NCI-H1417 (cell line): Measurements from ENCODE around the gene FADS6.

Source experiments
- DNase-seq, 3 experiments: peaks; one replicate each; lab custom pipeline; 2025; lab: John Stamatoyannopoulos, UW

Gene FADS6

DNA sequence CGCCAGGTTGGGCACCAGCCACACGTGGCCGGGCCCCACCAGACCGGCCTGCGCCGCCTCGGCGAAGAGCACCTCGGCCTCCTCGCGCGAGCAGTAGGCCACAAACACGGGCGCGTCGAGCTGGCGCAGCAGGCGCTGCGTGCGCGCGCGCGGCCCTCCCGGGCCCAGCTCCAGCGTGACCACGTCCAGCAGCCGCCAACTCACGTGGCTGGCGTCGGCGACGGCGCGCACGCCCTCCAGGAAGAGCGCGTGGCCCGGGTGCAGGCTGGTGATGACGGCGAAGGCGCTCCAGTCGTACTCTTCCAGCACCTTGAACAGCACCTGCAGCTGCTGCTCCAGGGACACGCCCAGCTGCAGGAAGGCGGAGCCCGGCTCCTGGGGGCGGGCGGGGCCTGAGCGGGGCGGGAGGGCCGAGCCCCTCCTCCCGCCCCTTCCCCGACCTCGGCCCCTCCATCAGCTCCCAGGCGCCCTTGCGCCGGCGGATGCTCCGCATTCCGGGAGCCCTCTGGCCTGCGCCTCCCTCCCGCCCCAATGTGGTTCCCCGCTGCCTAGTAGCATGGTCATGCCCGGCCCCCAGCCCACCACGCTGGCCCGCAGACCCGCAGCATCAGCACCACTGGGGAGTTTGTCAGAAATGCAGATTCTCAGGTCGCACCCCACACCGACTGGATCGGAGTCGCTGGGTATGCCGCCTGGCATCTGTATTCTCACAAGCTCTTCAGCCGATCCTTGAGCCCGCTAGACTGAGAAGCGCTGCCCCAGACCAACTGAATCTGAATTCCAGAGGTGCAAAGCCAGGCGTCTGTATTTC lies 41.0 kb downstream of the FADS6 start:
- DNase-seq: peak in 2 of 3 experiments; percentile 94 to 97

DNA sequence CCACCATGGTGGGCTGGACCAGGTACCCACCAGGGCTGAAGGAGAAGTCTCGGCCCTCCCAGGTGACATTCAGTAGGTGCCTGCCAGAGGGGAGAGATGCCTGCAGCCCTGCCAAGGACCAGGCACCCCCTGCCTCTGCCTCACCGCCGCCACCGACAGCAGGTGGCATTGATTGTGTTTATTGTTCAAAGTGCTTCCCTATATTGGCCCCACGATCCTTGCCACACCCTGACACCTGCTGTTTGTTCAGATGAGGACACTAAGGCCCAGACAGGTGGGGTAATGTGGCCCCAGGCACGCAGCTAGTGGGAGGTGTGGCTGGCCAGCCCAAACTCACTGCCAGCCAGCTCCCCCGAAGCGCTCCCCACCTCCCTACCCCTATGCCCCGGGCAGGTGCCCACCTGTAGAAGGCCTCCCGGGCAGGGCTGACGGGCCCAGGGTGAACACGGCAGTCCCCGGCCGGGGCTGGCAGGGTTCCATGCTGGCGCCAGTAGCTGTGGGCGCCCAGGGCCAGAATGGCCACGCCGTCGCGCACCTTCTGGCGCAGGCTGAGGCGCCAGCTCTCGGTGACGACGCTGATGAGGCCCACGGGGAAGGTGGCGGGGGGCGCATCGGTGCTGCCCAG lies 41.7 kb downstream of the FADS6 start:
- peak; percentile 56 to 87 (median 83) for DNase-seq

DNA sequence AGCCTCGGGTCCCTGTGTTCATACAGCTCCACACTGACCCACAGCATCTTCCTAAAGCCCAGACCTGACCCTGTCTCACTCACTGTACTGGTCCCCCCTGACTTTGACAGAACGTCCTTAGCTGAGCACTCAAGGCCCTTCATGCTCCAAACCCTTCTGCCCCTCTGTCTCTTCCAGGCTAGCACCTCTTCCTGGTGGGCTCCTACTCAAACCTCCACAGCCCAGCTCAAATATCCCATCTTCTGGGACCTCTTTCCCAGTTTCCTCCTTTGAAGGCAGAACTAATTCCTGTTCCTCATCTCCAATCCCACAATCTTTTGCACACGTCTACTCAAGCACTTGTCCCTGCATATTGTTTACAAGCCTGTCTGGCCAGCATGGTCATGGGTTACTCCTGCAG lies 42.5 kb downstream of the FADS6 start:
- peak in 1 of 3 experiments; percentile 47 for DNase-seq

DNA sequence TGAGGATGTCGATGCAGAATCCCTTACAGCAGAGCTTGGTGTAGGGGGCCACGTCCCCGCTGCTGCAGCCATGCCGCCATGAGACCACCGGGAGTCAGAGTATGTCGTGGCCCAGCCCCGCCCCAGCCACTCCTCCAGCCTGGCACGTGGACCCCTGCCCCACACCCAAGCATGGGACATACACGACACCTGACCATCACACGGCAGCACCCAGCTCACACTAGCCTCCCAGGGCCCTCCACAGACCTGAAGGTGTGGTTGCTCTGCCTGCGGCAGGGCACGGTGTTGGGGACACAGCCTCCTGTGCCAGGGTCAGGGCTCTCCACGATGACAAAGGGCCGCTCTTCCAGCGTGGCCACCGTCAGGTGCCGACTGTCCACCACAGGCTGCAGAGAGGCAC lies 43.1 kb downstream of the FADS6 start:
- no peak for DNase-seq

DNA sequence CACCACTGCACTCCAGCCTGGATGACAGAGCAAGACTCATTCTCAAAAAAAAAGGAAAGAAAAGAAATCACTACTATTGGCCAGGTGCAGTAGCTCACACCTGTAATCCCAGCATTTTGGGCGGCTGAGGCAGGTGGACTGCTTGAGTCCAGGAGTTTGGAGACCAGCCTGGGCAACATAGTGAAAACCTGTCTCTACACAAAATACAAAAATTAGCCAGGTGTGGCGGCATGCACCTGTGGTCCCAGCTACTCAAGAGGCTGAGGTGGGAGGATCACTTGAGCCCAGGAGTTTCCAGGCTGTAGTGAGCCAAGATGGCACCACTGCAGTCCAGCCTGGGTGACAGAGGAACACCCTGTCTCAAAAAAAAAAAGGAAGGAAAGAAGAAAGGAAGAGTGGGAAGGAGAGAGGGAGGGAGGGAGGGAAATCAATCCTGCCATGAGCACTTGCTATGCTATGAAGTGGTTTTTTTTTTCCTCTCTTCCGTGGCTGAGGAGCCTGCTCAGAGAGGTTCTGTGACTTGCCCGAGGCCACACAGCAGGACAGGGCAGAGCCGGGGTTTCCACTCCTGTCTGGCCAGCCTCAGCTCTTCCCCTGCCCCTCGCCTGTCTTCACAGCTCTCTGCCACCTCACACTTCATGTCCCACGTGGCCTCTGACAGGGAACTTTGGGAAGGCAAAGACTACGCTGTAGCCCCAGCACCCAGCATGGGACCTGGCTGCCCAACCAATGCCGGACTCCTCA lies 44.6 kb downstream of the FADS6 start:
- no peak for DNase-seq

DNA sequence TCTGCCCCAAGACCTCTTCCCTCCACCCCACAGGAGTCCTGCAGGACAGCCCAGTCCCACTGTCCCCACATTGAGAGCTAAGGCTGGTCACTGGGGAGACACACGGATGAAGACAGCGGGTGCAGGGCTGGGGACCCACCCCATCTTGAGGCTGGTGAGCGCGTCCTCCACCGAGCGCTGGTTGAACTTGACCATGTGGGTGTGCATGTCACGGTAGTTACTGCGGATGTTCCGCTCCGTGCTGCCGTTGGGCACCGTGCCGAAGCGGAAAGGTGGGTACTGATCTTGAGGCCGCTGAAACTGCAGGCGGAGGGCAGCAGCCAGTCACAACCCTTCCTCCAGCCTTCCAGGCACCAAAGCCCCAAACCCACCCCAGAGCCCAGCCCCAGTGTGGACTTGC lies 46.8 kb downstream of the FADS6 start:
- DNase-seq: no peak

DNA sequence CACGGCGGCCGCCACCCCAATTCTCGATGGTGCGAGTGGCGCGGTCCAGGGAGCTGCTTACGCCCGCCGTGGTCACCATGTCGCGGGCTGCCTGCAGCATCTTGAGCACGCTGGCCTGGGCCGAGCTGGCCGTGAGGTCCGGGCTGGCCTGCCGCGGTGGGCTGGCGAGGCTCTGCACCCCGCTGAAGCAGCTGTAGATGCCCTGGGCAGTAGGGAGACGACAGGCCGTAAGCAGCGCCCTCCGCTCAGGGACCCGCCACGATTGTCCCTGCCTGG lies 50.1 kb downstream of the FADS6 start:
- DNase-seq: no peak

DNA sequence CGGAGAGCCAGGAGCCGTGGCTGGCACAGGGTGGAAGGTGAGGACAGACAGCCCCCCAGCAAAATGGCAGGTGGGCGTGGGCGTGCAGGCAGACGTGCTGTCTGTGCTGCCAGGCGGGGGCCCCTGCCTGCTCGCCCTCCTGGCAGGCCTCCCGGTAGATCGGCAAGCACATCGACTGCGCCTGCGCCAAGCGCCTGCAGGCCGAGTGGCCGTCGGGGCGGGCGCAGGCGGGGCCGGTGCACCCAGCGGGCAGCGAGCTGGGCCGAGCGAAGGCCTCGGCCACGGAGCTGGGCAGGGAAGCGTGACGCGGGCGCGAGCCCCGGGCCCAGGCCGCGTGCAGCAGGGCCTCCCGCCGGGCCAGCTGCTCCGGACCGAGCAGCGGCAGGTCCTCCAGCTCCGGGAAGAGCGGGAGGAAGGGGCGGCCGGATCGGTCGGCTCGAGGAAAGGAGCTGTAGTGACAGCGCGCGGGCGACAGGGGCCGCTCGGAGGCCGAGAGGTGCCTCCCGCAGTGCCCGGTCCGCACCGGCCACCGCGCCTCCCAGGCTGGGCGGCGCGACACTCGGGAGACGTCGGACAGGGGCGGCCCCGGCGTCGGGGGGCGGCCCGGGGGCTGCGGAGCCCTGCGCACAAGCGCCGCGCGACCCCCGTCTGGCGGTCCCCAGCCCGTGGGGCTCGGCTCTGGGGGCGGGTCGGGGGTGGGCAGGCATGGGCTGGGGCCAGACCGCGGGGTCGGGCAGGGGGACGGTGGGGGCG lies 50.7 kb downstream of the FADS6 start:
- DNase-seq: peak in 2 of 3 experiments; percentile 9 to 50

DNA sequence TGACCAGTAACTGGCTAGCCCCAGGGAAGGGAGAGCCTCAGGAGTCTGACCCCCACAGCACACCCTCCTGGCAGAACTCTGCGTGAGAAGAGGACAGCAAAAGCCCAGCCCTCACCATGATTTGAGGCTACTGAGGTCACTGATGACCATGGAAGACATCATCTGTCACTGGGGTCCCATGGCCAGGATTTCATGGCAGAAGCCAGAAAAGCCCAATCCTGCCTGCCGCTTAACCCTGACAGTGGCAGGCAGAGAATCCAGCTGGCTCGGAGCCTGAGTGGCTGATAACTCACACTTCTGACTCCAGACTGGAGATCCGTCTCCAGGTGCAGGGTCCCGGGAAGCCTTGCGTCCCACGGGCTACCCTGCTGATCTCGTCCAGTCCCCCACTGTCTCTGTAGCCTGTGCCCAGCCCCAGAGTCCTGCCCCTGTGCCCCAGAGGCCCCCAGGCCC lies 51.3 kb downstream of the FADS6 start:
- DNase-seq: no peak

DNA sequence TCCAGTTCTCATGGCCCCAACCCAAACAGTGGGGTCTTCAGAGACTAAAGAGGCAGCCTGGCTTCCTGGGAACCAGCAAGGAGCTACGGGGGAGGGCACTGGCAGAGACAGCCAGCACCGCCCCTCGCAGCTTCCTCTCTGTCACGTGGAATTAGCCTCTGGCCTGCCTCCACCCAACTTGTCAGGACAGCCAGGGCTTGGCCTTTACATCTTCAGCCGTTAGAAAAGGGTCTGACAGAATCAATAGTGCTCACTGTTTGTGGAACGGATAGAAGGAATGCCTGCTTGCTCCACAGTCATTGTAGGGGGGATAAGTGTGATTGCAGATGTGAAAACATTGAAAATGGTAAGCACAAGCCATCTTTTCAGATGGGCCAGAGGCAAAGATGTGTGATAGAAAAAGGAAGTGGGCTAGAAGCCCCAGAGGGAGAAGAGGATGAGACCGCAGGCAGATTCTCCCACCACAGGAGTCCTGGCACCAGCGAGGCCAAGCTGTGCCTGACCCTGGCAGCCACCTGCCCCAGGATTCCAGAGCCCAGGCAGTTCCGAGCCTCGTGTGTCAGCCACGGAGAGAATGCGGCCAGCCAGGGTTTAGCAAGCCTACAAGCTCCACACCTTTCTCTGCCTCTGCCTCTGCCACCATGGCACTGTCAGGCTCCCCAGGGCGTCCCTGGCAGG lies 52.3 kb downstream of the FADS6 start:
- DNase-seq: no peak

DNA sequence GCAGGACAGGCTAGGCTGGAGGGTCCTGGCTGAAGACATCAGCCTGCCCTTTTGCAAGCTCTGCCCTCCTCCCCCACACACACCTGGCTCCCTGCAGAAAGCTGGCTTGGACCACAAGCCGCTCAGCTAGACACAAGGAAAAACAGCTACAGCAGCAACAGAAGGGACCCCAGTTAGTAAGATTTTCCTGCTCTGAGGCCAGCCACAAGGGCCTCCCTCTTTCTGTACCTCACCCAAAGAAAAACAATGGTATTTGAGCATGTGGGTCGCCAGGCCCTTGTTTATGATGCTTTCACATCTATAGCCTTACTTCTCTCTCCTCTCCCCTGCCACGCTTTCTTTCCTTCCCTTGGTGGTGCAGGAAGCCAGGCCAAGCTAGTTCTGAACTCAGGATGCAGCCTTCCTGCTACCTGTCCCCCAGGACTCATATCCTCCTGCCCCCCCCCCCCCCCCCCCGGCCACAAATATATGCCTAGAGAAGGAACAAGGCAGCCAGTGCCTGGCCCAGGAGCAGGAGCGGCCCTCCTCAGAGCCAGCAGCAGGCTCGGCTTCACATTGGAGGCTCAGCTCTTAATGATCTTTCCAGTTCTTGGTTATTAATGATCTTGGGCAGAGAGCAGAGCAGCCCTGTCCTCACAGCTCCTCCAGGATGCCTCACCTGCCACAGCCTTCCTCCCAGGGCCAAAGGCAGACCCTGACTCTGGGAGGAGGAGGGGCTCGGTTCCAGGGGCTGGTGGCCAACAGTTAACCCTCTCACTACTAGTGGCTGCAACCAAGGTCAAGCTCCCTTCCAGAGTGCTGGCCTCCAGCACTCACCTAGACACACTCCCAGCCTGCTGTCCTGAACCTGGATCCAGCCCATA lies 53.2 kb downstream of the FADS6 start:
- DNase-seq: no peak

DNA sequence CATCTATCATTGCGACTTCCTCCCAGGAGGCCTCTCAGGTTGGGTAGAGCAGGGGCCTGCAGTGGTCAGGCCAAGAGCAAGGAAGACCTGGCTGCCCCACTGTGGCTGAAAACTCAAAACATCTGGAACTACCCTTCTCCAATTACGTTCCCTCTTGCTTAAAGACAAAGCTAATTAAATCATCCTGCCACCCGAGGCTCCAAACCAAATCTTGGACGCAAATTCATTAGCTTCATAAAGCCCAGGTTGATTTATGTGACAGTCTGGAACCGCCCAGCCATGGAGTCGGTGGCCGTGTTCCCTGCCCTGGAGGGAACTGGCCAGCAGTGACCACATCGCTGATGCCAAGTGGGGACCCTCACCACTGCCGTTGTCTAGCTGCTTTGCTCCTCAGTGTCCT lies 55.2 kb downstream of the FADS6 start:
- DNase-seq: peak in 1 of 3 experiments; percentile 4

DNA sequence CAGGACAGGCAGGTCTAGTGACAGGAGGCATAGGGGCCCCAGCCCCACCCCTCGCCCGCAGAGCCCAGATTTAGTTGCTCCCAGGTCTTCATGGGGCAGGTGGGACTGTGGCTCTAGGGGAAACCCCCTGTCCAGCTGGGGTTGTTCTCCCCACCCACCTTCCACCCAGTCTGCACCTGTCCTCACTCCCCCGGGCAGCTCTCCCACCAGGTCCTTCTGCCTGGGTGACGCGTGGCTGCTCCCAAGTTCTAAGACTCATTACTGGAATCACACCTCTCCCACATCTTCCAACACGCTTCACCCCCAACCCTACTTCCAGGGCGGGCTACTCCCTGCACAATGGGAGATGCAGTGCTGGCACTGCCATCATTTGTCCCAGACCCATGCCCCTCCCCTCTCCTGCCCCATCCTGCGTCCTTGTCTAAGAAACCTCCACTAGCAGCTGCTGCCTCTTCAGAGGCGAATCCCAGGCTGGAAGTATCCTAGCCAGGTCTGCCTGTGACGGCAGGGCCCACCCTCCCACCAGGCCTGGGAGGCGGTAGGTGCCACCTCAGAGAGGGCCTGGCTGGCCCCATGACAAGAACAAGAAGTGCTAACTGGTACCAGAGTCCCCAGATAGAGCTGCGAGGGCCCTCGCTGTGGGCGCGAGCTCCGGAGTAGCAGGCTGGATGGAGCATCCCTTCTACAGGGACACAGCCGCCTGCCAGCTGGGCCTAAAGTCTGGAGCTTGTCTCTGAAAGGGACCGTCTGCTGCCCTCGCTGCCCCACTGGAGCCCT lies 56.6 kb downstream of the FADS6 start:
- DNase-seq: no peak

DNA sequence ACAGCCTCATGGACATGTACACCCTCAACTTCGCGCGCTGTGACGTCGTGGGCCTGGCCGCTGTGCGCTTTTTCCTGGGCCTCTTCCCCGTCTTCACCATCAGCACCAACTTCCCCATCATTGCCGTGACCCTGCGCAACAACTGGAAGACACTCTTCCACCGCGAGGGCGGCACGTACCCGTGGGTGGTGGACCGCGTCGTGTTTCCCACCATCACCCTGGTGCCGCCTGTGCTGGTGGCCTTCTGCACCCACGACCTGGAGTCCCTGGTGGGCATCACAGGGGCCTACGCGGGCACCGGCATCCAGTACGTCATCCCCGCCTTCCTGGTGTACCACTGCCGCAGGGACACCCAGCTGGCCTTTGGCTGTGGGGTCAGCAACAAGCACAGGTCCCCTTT lies 57.2 kb downstream of the FADS6 start:
- DNase-seq: no peak

DNA sequence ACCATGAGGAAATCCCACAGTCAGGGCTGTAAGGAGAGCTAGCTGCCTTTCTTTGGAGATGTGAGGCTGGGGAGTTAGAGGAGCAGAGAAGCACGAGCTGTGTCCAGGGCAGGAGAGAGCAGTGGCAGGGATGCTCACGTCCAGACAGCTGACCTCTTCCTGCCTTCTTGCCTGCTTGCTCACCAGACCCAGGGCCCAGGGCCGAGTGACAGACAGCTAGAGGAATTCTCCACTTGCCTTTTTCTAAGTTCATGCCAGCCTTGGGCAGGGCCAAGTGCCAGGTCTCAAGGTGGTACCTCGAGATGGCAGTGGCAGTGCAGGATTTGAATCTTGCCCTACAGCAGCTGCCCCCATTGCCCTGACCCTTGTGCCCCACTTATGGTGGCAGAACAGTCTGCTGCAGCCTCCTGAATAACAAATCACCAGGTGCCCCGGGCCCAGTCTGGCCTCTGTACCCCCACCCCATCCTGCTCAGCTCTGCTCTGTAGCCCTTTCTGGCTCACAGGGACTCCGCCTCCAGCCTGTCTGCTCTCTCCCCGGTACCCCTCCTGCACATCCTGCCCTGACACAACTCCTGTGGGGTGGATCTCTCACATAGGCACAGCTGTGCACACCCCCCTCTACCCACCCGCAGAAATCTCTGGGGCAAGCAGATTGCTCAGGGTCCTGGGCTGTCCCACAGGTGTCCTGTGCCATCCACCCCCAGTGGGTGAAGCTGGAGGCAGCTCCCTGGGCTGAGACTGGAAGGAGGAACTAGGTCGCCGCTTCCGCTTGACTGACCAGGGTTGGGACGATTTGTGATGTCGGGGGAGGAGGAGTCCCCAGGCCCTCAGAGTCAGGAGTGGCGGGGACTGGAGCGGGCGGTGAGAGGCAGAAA lies 59.7 kb downstream of the FADS6 start:
- DNase-seq: peak in 2 of 3 experiments; percentile 15 to 20

DNA sequence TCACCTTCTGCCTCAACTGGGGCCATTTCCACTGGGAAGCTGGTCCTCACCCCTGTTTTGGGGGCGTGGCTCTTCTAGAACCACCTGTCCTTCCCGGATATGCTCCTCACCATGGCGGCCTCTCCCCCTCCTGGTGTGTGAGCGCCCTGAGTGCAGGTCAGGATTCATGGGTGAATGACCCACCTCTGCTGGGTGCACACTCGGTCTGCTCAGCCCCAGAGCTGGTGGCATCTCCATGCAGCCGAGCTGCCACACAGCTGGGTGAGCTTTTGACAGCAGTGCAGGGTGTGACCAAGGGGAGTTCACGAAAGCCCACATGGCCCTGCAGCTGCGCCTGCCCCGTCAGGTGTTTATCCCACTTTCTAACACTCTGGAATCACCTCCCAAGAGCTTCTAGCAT lies 61.0 kb downstream of the FADS6 start:
- DNase-seq: peak; percentile 42 to 52 (median 49)

DNA sequence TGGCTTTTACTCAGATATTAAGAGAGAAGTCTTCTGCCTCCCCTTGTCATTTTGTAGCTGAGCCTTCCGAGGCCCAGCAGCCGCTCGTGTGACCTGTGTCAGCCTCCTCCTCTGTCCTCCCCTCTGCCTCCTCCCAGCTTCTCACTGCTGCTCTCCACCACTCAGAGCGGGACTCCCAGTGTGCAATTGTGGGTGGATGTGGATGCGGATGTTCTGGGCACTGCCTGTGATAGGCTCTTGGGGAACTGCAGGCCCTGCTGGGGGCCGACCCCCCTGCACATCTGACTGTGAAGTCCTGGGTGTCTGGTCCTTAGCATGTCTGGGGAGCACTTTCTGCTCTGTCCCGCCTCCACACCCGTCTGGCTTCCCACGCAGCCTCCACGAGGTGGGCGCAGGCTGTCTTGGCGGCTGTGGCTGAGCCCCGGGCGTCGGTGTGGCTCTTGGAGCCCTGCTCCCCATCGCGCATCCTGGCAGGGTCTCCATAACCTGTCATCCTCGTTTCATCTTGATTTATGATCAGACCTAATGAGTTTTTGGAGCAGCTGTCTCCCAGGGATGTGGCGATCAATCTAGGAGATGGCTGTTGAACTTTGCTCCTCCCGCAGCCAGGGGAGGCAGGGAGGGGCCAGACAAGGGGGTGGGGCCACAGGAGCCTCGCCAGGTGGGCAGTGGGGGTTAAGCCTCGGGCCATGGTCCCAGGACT lies 61.8 kb downstream of the FADS6 start:
- peak; percentile 53 to 87 (median 58) for DNase-seq

DNA sequence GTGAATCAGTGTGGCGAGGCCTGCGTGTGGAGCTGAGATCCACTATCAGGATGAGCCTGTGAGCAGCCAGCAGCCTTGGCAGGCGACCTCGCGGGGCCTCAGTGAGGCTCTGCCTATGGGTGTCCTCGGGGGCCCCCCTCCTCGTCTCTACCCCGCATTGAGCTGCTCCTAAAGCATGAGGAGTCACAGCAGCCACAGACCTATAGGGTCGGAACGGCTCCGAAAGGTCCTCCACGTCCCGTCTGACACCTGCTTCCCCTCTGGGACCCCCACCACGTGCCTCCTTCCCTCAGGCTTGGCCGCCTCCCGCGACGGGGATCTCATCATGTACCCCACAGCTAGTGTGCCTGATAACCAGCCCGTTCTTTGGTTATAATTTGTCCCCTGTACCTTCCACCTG lies 62.6 kb downstream of the FADS6 start:
- no peak for DNase-seq
